Measurements from ENCODE around the gene DHRS13. TPM values are rescaled to one million over a fixed set of nuclear protein-coding genes. Genes with fewer than 3 reads are reported as not detected.
"Not testable (repeated sequence)": the region's sequence is repeated elsewhere in the genome, so short reads cannot be mapped to it uniquely, and the experiment has no call there.

The DHRS13 gene
- total RNA-seq, 1 donor from 2014 or later, result 3.1 TPM

GRCh38 chr17:28907709-28908475 lies 5.0 kb upstream of the DHRS13 start:
- Histone ChIP-seq H3K36me3 (peaks cover 75% of the 10 kb centered on the region), H3K27me3 (ENCODE audit: low read depth) (no peaks in the 10 kb centered on the region), H3K27ac (replicated peaks) (peak overlapping the region; percentile 69), H3K9me3 (replicated peaks) (no peaks in the 10 kb centered on the region), H3K4me3 (no peak overlapping the region), H3K4me1 (peaks cover 42% of the 10 kb centered on the region)
- intact Hi-C loops (cut with micrococcal nuclease), result no loop called here
- TF ChIP-seq CTCF (IDR thresholded peaks at IDR 0.05; ENCODE audit: borderline replicate concordance), result no peak
- DNase-seq, result no peak

- Histone ChIP-seq H3K27ac (replicated peaks) (peak overlapping the region; percentile 69), H3K4me1 (peaks cover 51% of the 10 kb centered on the region)
- intact Hi-C loops (cut with micrococcal nuclease), result no loop called here
These were observed 4.0 kb upstream of the DHRS13 start for GRCh38 chr17:28906706-28907438.

GRCh38 chr17:28906276-28906675 lies 3.4 kb upstream of the DHRS13 start:
- Histone ChIP-seq H3K27ac (replicated peaks) (no peak overlapping the region), H3K36me3 (peaks cover 59% of the 10 kb centered on the region), H3K4me1 (peaks cover 57% of the 10 kb centered on the region), H3K4me3 (no peak overlapping the region), H3K27me3 (ENCODE audit: low read depth) (no peaks in the 10 kb centered on the region), H3K9me3 (replicated peaks) (no peaks in the 10 kb centered on the region)
- intact Hi-C loops (cut with micrococcal nuclease), result no loop called here
- no peak for DNase-seq
- TF ChIP-seq CTCF (IDR thresholded peaks at IDR 0.05; ENCODE audit: borderline replicate concordance), result no peak

More at GRCh38 chr17:28906706-28907438, 4.0 kb upstream of the DHRS13 start:
- Histone ChIP-seq H3K36me3 (peaks cover 65% of the 10 kb centered on the region), H3K4me3 (no peak overlapping the region), H3K9me3 (replicated peaks) (no peaks in the 10 kb centered on the region), H3K27me3 (ENCODE audit: low read depth) (no peaks in the 10 kb centered on the region)
- no peak for TF ChIP-seq CTCF (IDR thresholded peaks at IDR 0.05; ENCODE audit: borderline replicate concordance)
- no peak for DNase-seq

- H3K36me3 ChIP-seq, result peaks cover 44% of the 10 kb centered on the region
- no peak for DNase-seq
- no peak overlapping the region for H3K27ac ChIP-seq (replicated peaks)
- intact Hi-C loops (cut with micrococcal nuclease), result no loop called here
- no peak for TF ChIP-seq CTCF (IDR thresholded peaks at IDR 0.05; ENCODE audit: borderline replicate concordance)
- no peaks in the 10 kb centered on the region for H3K9me3 ChIP-seq (replicated peaks)
- no peak overlapping the region for H3K4me3 ChIP-seq
- peaks cover 57% of the 10 kb centered on the region for H3K4me1 ChIP-seq
- H3K27me3 ChIP-seq (ENCODE audit: low read depth), result no peaks in the 10 kb centered on the region
These were observed 1.9 kb upstream of the DHRS13 start for GRCh38 chr17:28904800-28905199.

GRCh38 chr17:28903546-28903841 lies 615 bp upstream of the DHRS13 start:
- intact Hi-C loops (cut with micrococcal nuclease); H3K9me3 ChIP-seq (replicated peaks); H3K27me3 ChIP-seq (ENCODE audit: low read depth); DNase-seq; H3K27ac ChIP-seq (replicated peaks): not testable (repeated sequence)
- Histone ChIP-seq H3K4me1 (peaks cover 52% of the 10 kb centered on the region), H3K4me3 (peak overlapping the region; percentile 83), H3K36me3 (peaks cover 31% of the 10 kb centered on the region)

All from left ventricle myocardium inferior (tissue), 1 donor.